GM12874 (cell line): ENCODE data around the gene PREX1.

ENCODE experiments used
- TF ChIP-seq, protein P1 (sequence below): IDR thresholded peaks from 2 replicates; pipeline ENCODE4 v1.5.1; 2011; ENCODE audit warnings: low read depth, mild to moderate bottlenecking, control low read depth, low read length, moderate library complexity; ENCODE audit not compliant: insufficient read depth

PREX1 gene

DNA sequence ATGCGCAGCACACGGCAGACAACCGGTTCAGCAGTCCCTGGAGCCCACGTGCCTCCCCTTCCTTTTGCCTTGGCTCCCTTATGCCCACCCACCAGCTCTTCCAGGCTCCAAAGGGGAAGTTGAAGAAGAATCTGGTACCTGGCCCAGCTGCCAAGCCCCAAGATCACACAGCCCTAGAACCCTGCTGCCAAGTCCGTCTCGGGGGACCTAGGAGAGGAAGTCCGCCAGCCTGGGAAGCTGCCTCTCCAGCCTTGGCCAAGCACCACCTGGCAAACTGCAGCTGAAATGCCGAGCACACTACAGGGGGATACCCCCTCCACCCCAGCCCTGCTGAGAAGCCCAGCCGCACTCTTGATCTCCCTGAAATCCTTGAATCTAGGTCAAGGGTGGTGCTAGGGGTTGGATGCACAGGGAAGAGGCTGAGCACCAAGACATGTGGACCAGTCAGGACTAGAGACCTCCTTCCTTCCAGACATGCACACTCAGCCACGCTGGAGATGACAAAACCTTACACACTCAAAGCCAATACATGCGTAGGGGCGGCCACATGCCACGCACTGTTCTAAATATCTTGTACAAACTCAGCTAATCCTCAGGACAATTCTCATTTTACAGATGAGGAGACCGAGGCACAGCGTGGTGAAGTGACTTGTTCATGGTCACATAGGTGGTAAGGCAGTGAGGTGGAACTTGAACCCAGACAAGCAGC is 124.1 kb downstream of the PREX1 start:
- TF ChIP-seq, protein P1, sequence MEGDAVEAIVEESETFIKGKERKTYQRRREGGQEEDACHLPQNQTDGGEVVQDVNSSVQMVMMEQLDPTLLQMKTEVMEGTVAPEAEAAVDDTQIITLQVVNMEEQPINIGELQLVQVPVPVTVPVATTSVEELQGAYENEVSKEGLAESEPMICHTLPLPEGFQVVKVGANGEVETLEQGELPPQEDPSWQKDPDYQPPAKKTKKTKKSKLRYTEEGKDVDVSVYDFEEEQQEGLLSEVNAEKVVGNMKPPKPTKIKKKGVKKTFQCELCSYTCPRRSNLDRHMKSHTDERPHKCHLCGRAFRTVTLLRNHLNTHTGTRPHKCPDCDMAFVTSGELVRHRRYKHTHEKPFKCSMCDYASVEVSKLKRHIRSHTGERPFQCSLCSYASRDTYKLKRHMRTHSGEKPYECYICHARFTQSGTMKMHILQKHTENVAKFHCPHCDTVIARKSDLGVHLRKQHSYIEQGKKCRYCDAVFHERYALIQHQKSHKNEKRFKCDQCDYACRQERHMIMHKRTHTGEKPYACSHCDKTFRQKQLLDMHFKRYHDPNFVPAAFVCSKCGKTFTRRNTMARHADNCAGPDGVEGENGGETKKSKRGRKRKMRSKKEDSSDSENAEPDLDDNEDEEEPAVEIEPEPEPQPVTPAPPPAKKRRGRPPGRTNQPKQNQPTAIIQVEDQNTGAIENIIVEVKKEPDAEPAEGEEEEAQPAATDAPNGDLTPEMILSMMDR, result no peak

DNA sequence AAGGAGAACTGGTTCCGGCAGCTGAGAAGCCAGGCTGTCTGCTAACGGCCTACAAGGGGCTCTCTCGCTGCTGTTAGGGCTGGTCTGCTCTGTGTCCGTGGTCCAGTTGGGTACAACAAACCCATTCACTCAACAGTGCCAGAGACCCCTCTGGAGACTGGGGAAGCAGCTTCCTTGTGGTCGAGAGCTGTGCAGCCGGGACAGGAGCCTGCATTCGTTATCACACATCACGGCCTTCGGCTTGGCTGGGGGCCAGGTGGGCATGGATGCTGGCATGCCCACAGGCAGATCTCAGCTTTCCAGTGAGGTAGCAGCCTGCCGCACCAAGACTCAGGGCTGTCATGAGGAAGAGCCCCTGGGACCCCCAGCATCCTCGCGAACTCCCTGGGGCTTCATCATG is 124.7 kb downstream of the PREX1 start:
- TF ChIP-seq, protein P1, result no peak

DNA sequence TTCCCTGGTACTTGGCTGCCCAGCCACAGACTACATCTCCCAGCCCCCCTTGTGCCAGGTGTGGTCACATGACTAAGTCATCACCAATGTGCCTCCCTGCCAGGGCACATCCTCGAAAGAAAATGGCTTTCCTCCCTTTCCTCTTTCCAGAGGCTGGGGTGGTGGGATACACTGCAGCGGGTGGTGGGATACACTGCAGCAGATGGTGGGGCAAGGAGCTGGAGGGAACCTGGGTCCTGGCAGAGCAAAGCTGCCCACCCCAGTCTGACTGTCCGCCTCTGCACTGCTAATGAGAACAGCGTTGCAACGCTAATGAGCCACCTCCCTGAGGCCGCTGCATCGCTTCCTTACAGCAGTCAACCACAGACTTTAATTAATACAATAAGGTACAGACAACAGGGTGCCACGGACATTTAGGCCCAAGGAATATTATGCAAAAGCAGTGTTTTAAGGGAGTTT is 125.3 kb downstream of the PREX1 start:
- TF ChIP-seq, protein P1, result no peak

DNA sequence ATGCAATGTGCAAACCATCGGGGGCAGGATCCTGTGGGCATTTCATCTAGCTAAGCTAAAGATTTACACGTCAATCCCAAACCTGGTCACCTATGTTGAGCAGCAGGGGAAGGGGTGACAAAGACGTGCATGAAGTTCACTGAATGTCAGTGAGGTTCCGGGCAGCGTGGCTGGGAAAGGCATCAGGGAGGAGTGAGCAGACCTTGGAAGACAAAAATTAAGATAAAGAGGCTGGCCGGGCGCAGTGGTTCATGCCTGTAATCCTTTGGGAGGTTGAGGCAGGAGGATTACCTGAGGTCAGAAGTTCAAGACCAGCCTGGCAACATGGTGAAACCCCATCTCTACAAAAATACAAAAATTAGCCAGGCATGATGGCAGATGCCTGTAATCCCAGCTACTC is 126.1 kb downstream of the PREX1 start:
- TF ChIP-seq, protein P1, result no peak

DNA sequence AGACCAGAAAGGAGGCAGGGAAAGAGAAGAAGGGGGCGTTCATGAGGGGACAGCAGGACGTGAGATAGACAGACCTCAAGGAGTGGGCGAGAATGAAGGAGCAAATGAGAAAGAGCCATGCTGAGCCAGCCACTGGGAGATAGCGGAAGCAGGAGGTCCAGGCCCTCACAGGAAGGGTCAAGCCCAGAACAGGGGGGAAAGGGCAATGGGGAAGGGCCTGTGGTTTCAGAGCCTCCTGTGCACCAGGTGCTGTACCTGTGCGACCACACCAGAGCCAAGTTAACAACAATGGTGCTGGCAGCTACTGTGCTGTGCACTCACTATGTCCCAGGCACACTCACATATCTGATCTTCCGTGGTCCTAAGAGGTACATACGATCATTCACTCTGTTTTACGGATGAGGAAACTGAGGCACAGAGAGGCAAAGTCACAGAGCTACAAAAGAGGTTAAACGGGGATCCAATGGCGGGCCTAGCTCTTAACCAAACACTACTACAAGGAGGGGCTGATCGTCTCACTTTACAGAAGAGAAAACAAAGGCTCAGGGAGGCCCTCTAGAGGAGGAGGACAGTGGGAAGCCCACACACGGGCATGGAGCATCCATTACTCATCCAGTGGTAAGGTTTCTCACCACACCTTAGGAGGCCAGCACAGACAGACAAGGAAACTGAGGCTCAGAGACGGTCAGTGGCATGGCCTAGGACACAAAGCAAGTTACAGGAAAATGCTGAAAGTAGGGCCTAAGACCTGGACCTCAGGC is 129.1 kb downstream of the PREX1 start:
- TF ChIP-seq, protein P1, result no peak

DNA sequence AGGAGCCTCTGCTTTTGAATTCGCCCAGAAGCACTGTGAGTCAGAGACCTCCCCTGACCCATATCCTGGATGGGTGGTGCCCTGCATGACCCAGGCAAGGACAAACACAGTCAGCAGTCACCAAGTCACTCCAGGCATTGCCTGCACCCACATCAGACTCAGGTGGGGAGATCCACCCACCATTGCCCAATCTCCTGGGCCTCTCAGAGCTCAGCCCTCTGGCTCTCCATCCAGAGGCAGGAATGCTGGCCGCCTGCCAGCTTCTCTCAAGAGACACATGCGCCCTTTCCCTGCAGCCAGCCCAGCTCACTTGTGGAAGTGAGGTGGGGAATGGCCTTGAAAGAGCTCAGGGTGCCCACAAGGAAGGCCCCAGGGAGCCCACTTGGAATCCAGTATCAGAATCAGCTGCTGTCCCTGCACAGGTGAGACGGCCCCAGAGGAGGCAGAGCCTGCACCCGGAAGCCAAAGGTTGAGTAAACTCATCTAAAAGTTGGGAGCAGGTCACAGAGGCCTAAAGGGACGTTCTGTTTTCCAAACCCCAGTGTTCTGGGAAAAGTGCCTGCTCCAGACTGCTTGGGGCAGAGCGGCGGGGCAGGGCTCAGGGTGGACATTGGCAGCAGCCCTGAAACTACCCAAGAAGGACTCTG is 129.8 kb downstream of the PREX1 start:
- TF ChIP-seq, protein P1, result no peak

DNA sequence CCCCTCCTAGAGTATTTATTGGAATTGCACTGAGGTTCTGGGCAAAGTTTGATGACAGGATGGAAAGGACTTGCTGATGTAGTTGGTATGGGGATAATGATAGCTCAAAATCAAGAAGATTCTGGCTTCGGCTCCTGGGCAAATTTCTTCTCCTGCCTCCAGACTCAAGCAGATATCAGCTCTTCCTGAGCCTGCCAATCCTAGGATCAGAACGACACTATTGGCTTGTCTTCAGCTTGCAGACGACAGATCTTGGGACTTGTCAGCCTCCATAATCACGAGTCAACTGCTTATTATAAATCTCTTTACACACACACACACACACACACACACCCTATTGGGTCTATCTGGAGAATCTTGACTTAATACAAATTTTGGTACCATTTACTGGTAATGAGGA is 131.1 kb downstream of the PREX1 start:
- TF ChIP-seq, protein P1, result no peak
